Loucy (cell line): ENCODE measurements around the gene TBATA.

Experiments
- H2AFZ ChIP-seq: fragments of 200-600 bp; sonication (generic); 2 replicates; pipeline ENCODE4 v1.6.0; 2016; ENCODE audit warnings: antibody characterized with exemption, mild to moderate bottlenecking, low read length, moderate library complexity
- H3F3A ChIP-seq: fragments of 200-600 bp; 2 replicates; pipeline ENCODE4 v1.6.0; 2016; ENCODE audit warnings: antibody characterized with exemption, low read depth, mild to moderate bottlenecking
- H3K27me3 ChIP-seq: fragments of 200-600 bp; sonication (generic); 2 replicates; pipeline ENCODE4 v1.6.1; 2014; ENCODE audit warnings: low read length, mild to moderate bottlenecking; ENCODE audit not compliant: insufficient read depth, poor library complexity, severe bottlenecking
- H3K36me3 ChIP-seq: fragments of 200-600 bp; sonication (generic); 2 replicates; pipeline ENCODE4 v1.6.1; 2016; ENCODE audit warnings: low read length; ENCODE audit not compliant: insufficient read depth
- H3K4me1 ChIP-seq: fragments of 200-600 bp; sonication (generic); 2 replicates; pipeline ENCODE4 v1.5.1; 2014; ENCODE audit warnings: low read length, mild to moderate bottlenecking; ENCODE audit not compliant: insufficient read depth, poor library complexity, severe bottlenecking
- H3K4me2 ChIP-seq: fragments of 200-600 bp; sonication (generic); 2 replicates; pipeline ENCODE4 v1.6.0; 2014; ENCODE audit warnings: antibody characterized with exemption, low read length, low read depth, mild to moderate bottlenecking; ENCODE audit not compliant: poor library complexity, severe bottlenecking
- H3K4me3 ChIP-seq: fragments of 200-600 bp; sonication (generic); 2 replicates; pipeline ENCODE4 v1.5.1; 2014; ENCODE audit warnings: low read length, mild to moderate bottlenecking, mixed read lengths; ENCODE audit not compliant: poor library complexity, severe bottlenecking
- H3K79me2 ChIP-seq: fragments of 200-600 bp; sonication (generic); 2 replicates; pipeline ENCODE4 v1.6.1; 2014; ENCODE audit warnings: low read length; ENCODE audit not compliant: insufficient read depth
- H3K9ac ChIP-seq: fragments of 200-600 bp; sonication (generic); 2 replicates; pipeline ENCODE4 v1.6.0; 2014; ENCODE audit warnings: mild to moderate bottlenecking, low read depth, low read length, moderate library complexity; ENCODE audit not compliant: poor library complexity, severe bottlenecking
- H3K9me2 ChIP-seq: fragments of 200-600 bp; sonication (generic); replicated peaks from 2 replicates; pipeline ENCODE4 v1.6.1; 2016; ENCODE audit warnings: low read depth, low read length, mixed read lengths
- H3K9me3 ChIP-seq: fragments of 200-600 bp; sonication (generic); 2 replicates; pipeline ENCODE4 v1.6.1; 2014; ENCODE audit warnings: mild to moderate bottlenecking, antibody characterized with exemption, low read length, low read depth; ENCODE audit not compliant: insufficient read depth
- H4K20me1 ChIP-seq: fragments of 200-600 bp; sonication (generic); 2 replicates; pipeline ENCODE4 v1.6.0; 2014; ENCODE audit warnings: antibody characterized with exemption, low read length, mild to moderate bottlenecking; ENCODE audit not compliant: insufficient read depth, poor library complexity, severe bottlenecking
- EZH2phosphoT487 ChIP-seq: fragments of 200-600 bp; IDR thresholded peaks from 2 replicates; pipeline ENCODE4 v1.6.1; 2018; ENCODE audit warnings: antibody characterized with exemption, mild to moderate bottlenecking, moderate library complexity, borderline replicate concordance
- TF ChIP-seq, protein P1 (sequence below): fragments of 200-600 bp; sonication (generic); conservative IDR thresholded peaks from 2 replicates; pipeline ENCODE4 v1.5.1; 2014; ENCODE audit warnings: mild to moderate bottlenecking, antibody characterized with exemption, low read length

Gene TBATA

DNA sequence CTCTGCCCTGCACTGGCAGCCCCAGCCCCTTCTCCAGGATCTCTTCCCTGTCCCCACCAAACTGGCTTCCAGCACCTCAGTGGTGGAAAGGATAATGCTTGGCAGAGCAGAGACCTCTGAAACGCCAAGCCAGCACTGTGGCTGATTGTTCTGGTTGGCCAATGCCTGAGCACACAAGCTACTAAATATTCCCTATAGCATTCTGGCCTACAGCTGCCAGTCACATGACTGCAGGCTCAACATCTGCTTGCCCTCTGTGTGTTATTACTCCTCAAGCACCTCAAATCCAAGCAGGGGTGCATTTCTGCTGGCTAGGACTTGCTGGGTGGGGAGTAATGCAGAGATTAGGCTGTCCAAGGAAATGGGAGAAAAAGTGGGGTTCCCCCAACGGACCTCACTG is 6.1 kb downstream of the TBATA start:
- no peaks in the 10 kb centered on the region for H3F3A ChIP-seq
- H3K9me3 ChIP-seq = no peaks in the 10 kb centered on the region
- H3K9me2 ChIP-seq = no peaks in the 10 kb centered on the region
- H3K36me3 ChIP-seq = no peaks in the 10 kb centered on the region
- H3K9ac ChIP-seq = no peak overlapping the region
- no peak overlapping the region for H2AFZ ChIP-seq
- peaks cover 16% of the 10 kb centered on the region for H3K4me1 ChIP-seq
- H4K20me1 ChIP-seq = no peaks in the 10 kb centered on the region
- TF ChIP-seq EZH2phosphoT487 = no peak
- TF ChIP-seq, protein P1, sequence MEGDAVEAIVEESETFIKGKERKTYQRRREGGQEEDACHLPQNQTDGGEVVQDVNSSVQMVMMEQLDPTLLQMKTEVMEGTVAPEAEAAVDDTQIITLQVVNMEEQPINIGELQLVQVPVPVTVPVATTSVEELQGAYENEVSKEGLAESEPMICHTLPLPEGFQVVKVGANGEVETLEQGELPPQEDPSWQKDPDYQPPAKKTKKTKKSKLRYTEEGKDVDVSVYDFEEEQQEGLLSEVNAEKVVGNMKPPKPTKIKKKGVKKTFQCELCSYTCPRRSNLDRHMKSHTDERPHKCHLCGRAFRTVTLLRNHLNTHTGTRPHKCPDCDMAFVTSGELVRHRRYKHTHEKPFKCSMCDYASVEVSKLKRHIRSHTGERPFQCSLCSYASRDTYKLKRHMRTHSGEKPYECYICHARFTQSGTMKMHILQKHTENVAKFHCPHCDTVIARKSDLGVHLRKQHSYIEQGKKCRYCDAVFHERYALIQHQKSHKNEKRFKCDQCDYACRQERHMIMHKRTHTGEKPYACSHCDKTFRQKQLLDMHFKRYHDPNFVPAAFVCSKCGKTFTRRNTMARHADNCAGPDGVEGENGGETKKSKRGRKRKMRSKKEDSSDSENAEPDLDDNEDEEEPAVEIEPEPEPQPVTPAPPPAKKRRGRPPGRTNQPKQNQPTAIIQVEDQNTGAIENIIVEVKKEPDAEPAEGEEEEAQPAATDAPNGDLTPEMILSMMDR = no peak
- H3K4me3 ChIP-seq = no peak overlapping the region
- H3K79me2 ChIP-seq = no peaks in the 10 kb centered on the region
- H3K27me3 ChIP-seq = no peaks in the 10 kb centered on the region
- no peak overlapping the region for H3K4me2 ChIP-seq

DNA sequence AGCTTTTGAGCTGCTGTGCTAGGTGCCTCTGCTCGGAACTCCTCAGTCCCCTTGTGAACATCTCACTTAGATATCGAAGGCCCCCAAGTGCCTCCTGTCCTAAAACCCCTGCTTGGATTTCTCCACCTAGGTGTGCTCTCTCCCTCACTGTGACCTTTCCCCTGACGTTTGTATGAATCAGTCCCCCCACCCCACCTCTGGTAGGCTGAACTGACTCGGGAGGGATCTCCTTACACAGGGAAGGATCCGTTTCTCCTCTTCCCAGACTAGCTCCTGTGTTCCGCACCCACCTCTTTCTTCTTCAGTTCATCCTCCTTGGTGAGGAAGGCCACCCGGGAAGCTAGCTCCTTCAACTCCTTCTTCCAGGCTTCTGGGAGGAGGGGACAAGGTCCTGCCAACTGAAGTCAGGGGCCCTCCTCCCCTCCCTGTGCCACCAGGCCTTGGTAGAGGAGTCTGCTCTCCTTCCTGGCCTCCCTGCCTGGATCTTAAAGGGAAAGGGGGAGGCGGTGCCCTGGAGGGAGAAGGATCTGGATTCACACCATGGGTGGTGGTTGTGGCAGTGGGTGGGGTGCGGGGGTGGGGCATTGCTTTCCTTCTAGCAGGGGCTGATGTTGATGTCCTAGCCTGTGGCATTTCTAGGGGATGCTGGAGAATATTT is 6.8 kb downstream of the TBATA start:
- TF ChIP-seq, protein P1 = no peak
- no peaks in the 10 kb centered on the region for H3K79me2 ChIP-seq
- no peaks in the 10 kb centered on the region for H3K27me3 ChIP-seq
- no peaks in the 10 kb centered on the region for H3K9me2 ChIP-seq
- no peaks in the 10 kb centered on the region for H3K36me3 ChIP-seq
- peaks cover 14% of the 10 kb centered on the region for H3K4me1 ChIP-seq
- H2AFZ ChIP-seq = no peak overlapping the region
- no peaks in the 10 kb centered on the region for H3F3A ChIP-seq
- no peaks in the 10 kb centered on the region for H4K20me1 ChIP-seq
- H3K4me2 ChIP-seq = no peak overlapping the region
- H3K4me3 ChIP-seq = no peak overlapping the region
- no peak overlapping the region for H3K9ac ChIP-seq
- H3K9me3 ChIP-seq = no peaks in the 10 kb centered on the region

DNA sequence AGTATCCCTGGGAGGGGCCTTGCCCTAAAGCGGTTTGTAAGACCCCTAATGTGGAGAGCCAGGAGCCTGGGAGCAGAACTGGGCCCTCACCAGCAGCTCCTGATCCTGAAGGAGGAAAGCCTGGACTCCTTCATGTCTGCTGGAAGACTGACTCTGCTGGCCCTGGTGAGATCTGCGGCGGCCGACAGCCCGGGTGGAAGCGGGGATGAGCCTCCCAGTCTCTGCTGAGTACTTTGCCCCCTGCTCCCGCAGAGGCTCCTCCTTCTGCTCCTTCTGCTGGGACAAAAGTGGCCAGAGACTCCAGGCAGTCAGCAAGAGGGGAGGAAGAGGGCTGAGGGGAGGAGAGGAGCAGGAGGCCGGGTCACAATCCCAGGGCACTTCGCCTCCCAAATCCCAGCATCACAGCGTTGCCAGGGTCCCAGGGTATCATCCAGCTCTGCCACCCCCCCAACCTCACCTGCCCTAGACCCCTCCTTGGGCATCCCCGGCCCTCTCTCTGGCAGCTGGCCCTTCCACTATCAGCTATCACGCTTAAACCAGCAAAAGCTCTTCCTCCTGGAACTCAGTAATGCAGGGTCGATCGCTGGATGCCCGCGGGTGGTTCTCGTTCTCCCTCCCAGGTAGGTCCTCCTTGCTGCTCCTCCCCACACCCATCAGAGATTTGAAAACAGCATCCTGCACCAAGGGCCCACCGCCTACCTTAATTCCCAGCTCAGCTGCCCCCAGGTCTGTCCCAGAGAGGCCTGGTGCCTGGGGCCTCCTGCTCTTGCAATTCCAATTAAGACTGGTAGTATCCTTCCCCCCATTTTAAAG is 7.9 kb downstream of the TBATA start:
- H3K4me1 ChIP-seq = peaks cover 3% of the 10 kb centered on the region
- no peaks in the 10 kb centered on the region for H3K79me2 ChIP-seq
- no peaks in the 10 kb centered on the region for H3K9me2 ChIP-seq
- no peaks in the 10 kb centered on the region for H3K9me3 ChIP-seq
- H3K36me3 ChIP-seq = no peaks in the 10 kb centered on the region
- H3K4me3 ChIP-seq = no peak overlapping the region
- TF ChIP-seq EZH2phosphoT487 = no peak
- TF ChIP-seq, protein P1 = no peak
- H3K27me3 ChIP-seq = no peaks in the 10 kb centered on the region
- no peaks in the 10 kb centered on the region for H3F3A ChIP-seq
- H4K20me1 ChIP-seq = no peaks in the 10 kb centered on the region
- no peak overlapping the region for H3K4me2 ChIP-seq
- no peak overlapping the region for H2AFZ ChIP-seq
- no peak overlapping the region for H3K9ac ChIP-seq
